Thymus (tissue), 11 donors: ENCODE measurements around the gene KLF15. TPM values are rescaled to one million over a fixed set of nuclear protein-coding genes. Genes with fewer than 3 reads are reported as not detected.

ENCODE experiments used
- DNase-seq, 9 donors: peaks; one replicate each; pipeline ENCODE4 v3.0.0-alpha.2; 2013; ENCODE audit warnings: low spot score in 9 of 9, low read depth in 6 of 9, missing footprints in 1 of 9
- H3K27ac ChIP-seq, 2 donors: one replicate each; pipeline ENCODE4 v1.5.1; 2013; ENCODE audit warnings: control low read depth in 1 of 2, low read depth in 1 of 2, low read length in 1 of 2, mild to moderate bottlenecking in 1 of 2, moderate library complexity in 1 of 2
- H3K27me3 ChIP-seq, 2 donors: one replicate each; pipeline ENCODE4 v1.5.1; 2013; ENCODE audit warnings: low read length in 1 of 2; ENCODE audit not compliant: control insufficient read depth in 2 of 2, insufficient read depth in 1 of 2
- H3K36me3 ChIP-seq, 2 donors: one replicate each; pipeline ENCODE4 v1.5.1; 2013; ENCODE audit warnings: low read length in 1 of 2, mild to moderate bottlenecking in 1 of 2, moderate library complexity in 1 of 2; ENCODE audit not compliant: control insufficient read depth in 2 of 2, insufficient read depth in 2 of 2
- H3K4me1 ChIP-seq, 2 donors: one replicate each; pipeline ENCODE4 v1.5.1; 2013; ENCODE audit warnings: low read length in 2 of 2; ENCODE audit not compliant: control insufficient read depth in 2 of 2, insufficient read depth in 2 of 2
- H3K4me3 ChIP-seq, 2 donors: one replicate each; pipeline ENCODE4 v1.5.1; 2013; ENCODE audit warnings: low read length in 2 of 2, control low read depth in 1 of 2, mild to moderate bottlenecking in 1 of 2
- H3K9me3 ChIP-seq, 2 donors: one replicate each; pipeline ENCODE4 v1.5.1; 2013; ENCODE audit warnings: low read length in 1 of 2, mild to moderate bottlenecking in 1 of 2; ENCODE audit not compliant: control insufficient read depth in 2 of 2, insufficient read depth in 1 of 2
- WGBS: extraction: QIAGEN DNeasy Blood & Tissue Kit; methylation state at CpG from one replicate; pipeline ENCODE4 v1.1.7; 2013; 5-methylcytosine and 5-hydroxymethylcytosine counted together
- polyA plus RNA-seq: library from polyadenylated mRNA; stranded (reverse); fragments of 200-250 nt; gene quantifications from one replicate; pipeline ENCODE4 v1.2.3, GENCODE V29; 2013
- total RNA-seq: library from RNA; stranded (reverse); fragments of 120-200 nt; gene quantifications from one replicate; pipeline ENCODE4 v1.2.4, GENCODE V29; 2013
- donor health status: healthy.

KLF15 gene
- total and polyA plus RNA-seq, 2 donors = 0.28 to 7.6 TPM

GRCh38 chr3:126320517-126321293, 36.5 kb downstream of the KLF15 start:
- Histone ChIP-seq H3K27me3 (no peaks in the 10 kb centered on the region), H3K36me3 (no peaks in the 10 kb centered on the region), H3K27ac (no peak overlapping the region), H3K4me3 (no peak overlapping the region), H3K9me3 (no peaks in the 10 kb centered on the region), H3K4me1 (no peaks in the 10 kb centered on the region)
- no peak for DNase-seq
- 91% methylated on average over 7 of the region's 7 CpGs for WGBS

GRCh38 chr3:126319701-126320295, 37.4 kb downstream of the KLF15 start:
- DNase-seq = no peak
- Histone ChIP-seq H3K9me3 (no peaks in the 10 kb centered on the region), H3K36me3 (no peaks in the 10 kb centered on the region), H3K4me1 (no peaks in the 10 kb centered on the region), H3K27me3 (no peaks in the 10 kb centered on the region), H3K4me3 (no peak overlapping the region), H3K27ac (no peak overlapping the region)
- 88% methylated on average over 6 of the region's 6 CpGs for WGBS

- Histone ChIP-seq H3K27ac (no peak overlapping the region), H3K36me3 (no peaks in the 10 kb centered on the region), H3K27me3 (no peaks in the 10 kb centered on the region), H3K4me1 (no peaks in the 10 kb centered on the region), H3K4me3 (no peak overlapping the region), H3K9me3 (no peaks in the 10 kb centered on the region)
- 96% methylated on average over 14 of the region's 14 CpGs for WGBS
- no peak for DNase-seq
Observed at GRCh38 chr3:126317029-126317996, 39.9 kb downstream of the KLF15 start.

- no peaks in the 10 kb centered on the region for H3K36me3 ChIP-seq
- no peaks in the 10 kb centered on the region for H3K27me3 ChIP-seq
- no peak for DNase-seq
- no peak overlapping the region for H3K27ac ChIP-seq
- no peaks in the 10 kb centered on the region for H3K4me1 ChIP-seq
- no peaks in the 10 kb centered on the region for H3K9me3 ChIP-seq
- 90% methylated on average over 8 of the region's 8 CpGs for WGBS
- H3K4me3 ChIP-seq = no peak overlapping the region
Observed at GRCh38 chr3:126316501-126316939, 40.7 kb downstream of the KLF15 start.

GRCh38 chr3:126316031-126316461, 41.2 kb downstream of the KLF15 start:
- Histone ChIP-seq H3K27me3 (no peaks in the 10 kb centered on the region), H3K4me3 (no peak overlapping the region), H3K4me1 (no peaks in the 10 kb centered on the region), H3K27ac (no peak overlapping the region), H3K36me3 (no peaks in the 10 kb centered on the region), H3K9me3 (no peaks in the 10 kb centered on the region)
- 94% methylated on average over 12 of the region's 12 CpGs for WGBS
- DNase-seq = no peak

- no peaks in the 10 kb centered on the region for H3K27me3 ChIP-seq
- peaks cover 0 to 7% of the 10 kb centered on the region in 2 donors for H3K9me3 ChIP-seq
- no peak overlapping the region for H3K27ac ChIP-seq
- no peak overlapping the region for H3K4me3 ChIP-seq
- no peaks in the 10 kb centered on the region for H3K36me3 ChIP-seq
- 92% methylated on average over 11 of the region's 11 CpGs for WGBS
- no peaks in the 10 kb centered on the region for H3K4me1 ChIP-seq
- no peak for DNase-seq
Observed at GRCh38 chr3:126314790-126315658, 42.2 kb downstream of the KLF15 start.

- H3K27me3 ChIP-seq = no peaks in the 10 kb centered on the region
- 69% methylated on average over 4 of the region's 4 CpGs for WGBS
- DNase-seq = no peak
- H3K36me3 ChIP-seq = no peaks in the 10 kb centered on the region
- peaks cover 0 to 7% of the 10 kb centered on the region in 2 donors for H3K9me3 ChIP-seq
- no peak overlapping the region for H3K27ac ChIP-seq
- H3K4me3 ChIP-seq = no peak overlapping the region
- H3K4me1 ChIP-seq = no peaks in the 10 kb centered on the region
Observed at GRCh38 chr3:126314305-126314789, 42.9 kb downstream of the KLF15 start.

GRCh38 chr3:126313580-126314304, 43.5 kb downstream of the KLF15 start:
- Histone ChIP-seq H3K36me3 (no peaks in the 10 kb centered on the region), H3K4me1 (no peaks in the 10 kb centered on the region), H3K27me3 (no peaks in the 10 kb centered on the region), H3K4me3 (no peak overlapping the region), H3K9me3 (peaks cover 0 to 7% of the 10 kb centered on the region in 2 donors), H3K27ac (no peak overlapping the region)
- DNase-seq = no peak
- 95% methylated on average over 6 of the region's 6 CpGs for WGBS
